K562 (cell line): Measurements from ENCODE around the gene KNOP1. TPM values are rescaled to one million over a fixed set of nuclear protein-coding genes. Genes with fewer than 3 reads are reported as not detected.
A peak's percentile ranks its signal among the peaks of the same experiment; 100 is the strongest.

Source experiments
- ATAC-seq: fragments of 200-7000 bp; cut with Tn5 transposase; 3 replicates; pipeline ENCODE4 v1.9.1; 2020; ENCODE audit warnings: moderate library complexity
- BruUV-seq: library from RNA; stranded (reverse); fragments of 400-500 nt; replicated peaks from 2 replicates; lab custom pipeline; 2021; lab: Mats Ljungman, UMichigan
- CTCF ChIA-PET: fragments of 300-600 bp; formaldehyde crosslinking; extraction: SDS; loops from one replicate; lab custom pipeline; 2021; ENCODE audit warnings: low intra/inter-chr PET ratio; lab: Yijun Ruan, JAX
- POLR2A ChIA-PET: fragments of 300-600, 350-650 bp; sonication (Branson Sonifier 250); formaldehyde crosslinking; extraction: SDS; loops from one replicate; lab custom pipeline; 2021; ENCODE audit warnings: antibody characterized with exemption, inconsistent platforms; lab: Yijun Ruan, JAX
- DNase-seq, 4 experiments: peaks; one replicate each; pipeline versions ENCODE4 v3.0.0 to v3.0.0-alpha.2; 2011 to 2018; ENCODE audit warnings: low spot score in 3 of 4, mixed read lengths in 3 of 4; ENCODE audit errors: extremely low read depth in 1 of 4
- FAIRE-seq: peaks from 2 replicates; lab custom pipeline; 2011; peaks lifted over from hg19 to GRCh38; lab: Jason Lieb, UNC
- H2AFZ ChIP-seq: 2 replicates; pipeline ENCODE4 v1.6.0; 2011; ENCODE audit warnings: low read depth, low read length, control low read depth, inconsistent platforms
- H3K27ac ChIP-seq: fragments of 200-600 bp; 3 replicates; pipeline ENCODE4 v1.8.0; 2011; ENCODE audit warnings: low read depth, mild to moderate bottlenecking, control low read depth, inconsistent platforms, low read length, moderate library complexity, mixed read lengths; ENCODE audit errors: extremely low read depth
- H3K27me3 ChIP-seq, 2 experiments: fragments of 300-600 bp in 1 of 2; 2 replicates in 1 of 2; 3 replicates in 1 of 2; pipeline versions ENCODE4 v1.6.0 to v1.8.0; 2011; ENCODE audit warnings: inconsistent platforms in 2 of 2, low read length in 2 of 2, mild to moderate bottlenecking in 1 of 2, mixed read lengths in 1 of 2, moderate library complexity in 1 of 2; ENCODE audit not compliant: control insufficient read depth in 2 of 2, insufficient read depth in 2 of 2
- H3K36me3 ChIP-seq: fragments of 300-600 bp; 3 replicates; pipeline ENCODE4 v1.8.0; 2011; ENCODE audit warnings: mild to moderate bottlenecking, low read length, inconsistent platforms; ENCODE audit not compliant: control insufficient read depth, insufficient read depth
- H3K4me1 ChIP-seq, 2 experiments: fragments of 200-600 bp in 1 of 2; replicated peaks in 1 of 2; 2 replicates in 1 of 2; 3 replicates in 1 of 2; pipeline versions ENCODE4 v1.5.1 to v1.8.0; 2011; ENCODE audit warnings: inconsistent platforms in 2 of 2, low read length in 2 of 2, mild to moderate bottlenecking in 1 of 2, mixed read lengths in 1 of 2, moderate library complexity in 1 of 2; ENCODE audit not compliant: control insufficient read depth in 2 of 2, insufficient read depth in 2 of 2
- H3K4me2 ChIP-seq: 2 replicates; pipeline ENCODE4 v1.6.1; 2011; ENCODE audit warnings: low read length, control low read depth, inconsistent platforms, mixed read lengths; ENCODE audit not compliant: insufficient read depth
- H3K4me3 ChIP-seq: fragments of 200-600 bp; sonication (generic), shearing (Covaris generic); 2 replicates; pipeline ENCODE4 v1.5.1; 2016; ENCODE audit warnings: control low read depth, inconsistent platforms
- H3K79me2 ChIP-seq: fragments of 200-600 bp; 3 replicates; pipeline ENCODE4 v1.8.0; 2011; ENCODE audit warnings: low read length, inconsistent platforms; ENCODE audit not compliant: control insufficient read depth, insufficient read depth
- H3K9ac ChIP-seq, 2 experiments: 2 replicates each; pipeline versions ENCODE4 v1.6.0 to v1.6.1; 2011; ENCODE audit warnings: low read depth in 2 of 2, low read length in 2 of 2, control low read depth in 1 of 2, inconsistent platforms in 1 of 2, mild to moderate bottlenecking in 1 of 2, mixed read lengths in 1 of 2; ENCODE audit not compliant: insufficient read depth in 1 of 2
- H3K9me1 ChIP-seq: one replicate; pipeline ENCODE4 v1.6.0; 2011; ENCODE audit warnings: inconsistent platforms, mild to moderate bottlenecking, low read length, moderate library complexity; ENCODE audit not compliant: control insufficient read depth, insufficient read depth
- H3K9me3 ChIP-seq: replicated peaks from 2 replicates; pipeline ENCODE4 v1.5.1; 2011; ENCODE audit warnings: low read depth, low read length, inconsistent platforms; ENCODE audit not compliant: control insufficient read depth, insufficient read depth
- H4K20me1 ChIP-seq: replicated peaks from 2 replicates; pipeline ENCODE4 v1.6.1; 2011; ENCODE audit warnings: low read length, inconsistent platforms, mixed read lengths; ENCODE audit not compliant: control insufficient read depth, insufficient read depth
- CTCF ChIP-seq, 3 experiments: IDR thresholded peaks in 2 of 3; conservative IDR thresholded peaks in 1 of 3; 2 replicates each; pipeline ENCODE4 v1.5.1; 2011 to 2012; ENCODE audit warnings: low read length in 3 of 3, mild to moderate bottlenecking in 3 of 3, control low read depth in 2 of 3, improper control_type of control experiment in 1 of 3, inconsistent platforms in 1 of 3, low read depth in 1 of 3, mixed read lengths in 1 of 3, moderate library complexity in 1 of 3; ENCODE audit not compliant: insufficient read depth in 2 of 3
- RAD21 ChIP-seq, 2 experiments: fragments of 250-450 bp in 1 of 2; fragments of 450-650 bp in 1 of 2; sonication (Bioruptor Pico) in 1 of 2; formaldehyde crosslinking in 1 of 2; IDR thresholded peaks in 1 of 2; conservative IDR thresholded peaks in 1 of 2; 2 replicates each; pipeline versions ENCODE4 v1.4.0 to v1.8.0; 2020 to 2022; ENCODE audit warnings: mild to moderate bottlenecking in 2 of 2, moderate library complexity in 1 of 2
- RCOR1 ChIP-seq, 2 experiments: IDR thresholded peaks; 2 replicates each; pipeline ENCODE4 v1.6.1; 2012; ENCODE audit warnings: low read depth in 2 of 2, low read length in 2 of 2, borderline replicate concordance in 1 of 2, improper control_type of control experiment in 1 of 2
- WGBS: fragments of 100-300 bp; shearing (Covaris generic); methylation state at CpG from one replicate; pipeline ENCODE4 v1.1.6; 2016; ENCODE audit warnings: low coverage, mixed read lengths; ENCODE audit not compliant: insufficient coverage; ENCODE audit errors: missing lambda C conversion rate; 5-methylcytosine and 5-hydroxymethylcytosine counted together
- in situ Hi-C: fragments of 300-500 bp; cut with MboI; formaldehyde crosslinking; loops from 4 replicates; pipeline ENCODE4 v1.15.0; 2018; ENCODE audit warnings: inconsistent platforms, mixed read lengths
- intact Hi-C: fragments of 100-400 bp; cut with micrococcal nuclease; formaldehyde crosslinking; loops from 2 replicates; pipeline ENCODE4 v1.14.2; 2022
- polyA plus RNA-seq, 8 experiments: library from polyadenylated mRNA; depleted of rRNA in 4 of 8; stranded (reverse) in 5 of 8; unstranded in 3 of 8; fragments of >200 nt; fragmentation: Nextera tagmentation in 2 of 8; fragmentation: Illumina TruSeq in 1 of 8; extraction: Ambion mirVana in 2 of 8; extraction: Trizol in 1 of 8; gene quantifications; 2 replicates each; pipeline versions ENCODE4 v1.2.1 to v1.2.3, GENCODE V29; 2011 to 2014; ENCODE audit warnings: inconsistent platforms in 1 of 8, missing spikeins in 1 of 8
- total RNA-seq, 7 experiments: library from RNA; depleted of rRNA in 6 of 7; stranded (reverse); fragments of >200 nt in 6 of 7; fragmentation: Illumina TruSeq in 2 of 7; extraction: Trizol in 2 of 7; gene quantifications; 2 replicates each; pipeline versions ENCODE4 v1.2.1 to v1.2.3, GENCODE V29; 2011 to 2021; ENCODE audit warnings: low replicate concordance in 1 of 7

KNOP1 gene
- total and polyA plus RNA-seq, 9 of the 15 experiments (the other 6 are each of a cell fraction or from before 2014, with no cell fraction given): 22.4 to 57.6 (median 39.3) TPM

- ChIA-PET POLR2A (interaction anchor here (0.6 to 0.7 kb wide), 2 partner anchors 9 to 50 kb away, joined by 3 read pairs; no protein-coding TSS in a partner anchor), CTCF (interaction anchor here (1.1 kb wide), 1 partner anchor 227 kb away, joined by 3 read pairs; no protein-coding TSS in a partner anchor)
- no peak overlapping the region for H3K27ac ChIP-seq
- ATAC-seq: no peak
- no peak overlapping the region for H3K4me3 ChIP-seq
- no peaks in the 10 kb centered on the region for H4K20me1 ChIP-seq
- no peak overlapping the region for H3K4me2 ChIP-seq
- in situ Hi-C loops (no loop called here), intact Hi-C loops (no loop called here)
- TF ChIP-seq RAD21 (CRISPR knock-in tag; conservative IDR thresholded peaks at IDR 0.05 in 1 of 2, IDR thresholded peaks at IDR 0.05 in 1 of 2): peak in 1 of 2 experiments; percentile 18; a peak in 1 of 4 replicates
- peak in 1 of 3 experiments; percentile 11; a peak in 1 of 6 replicates for TF ChIP-seq CTCF (IDR thresholded peaks at IDR 0.05 in 2 of 3, conservative IDR thresholded peaks at IDR 0.05 in 1 of 3; ENCODE audit: insufficient read depth in 2 of 3, low read depth in 1 of 3, low read length in 3 of 3)
- TF ChIP-seq RCOR1 (IDR thresholded peaks at IDR 0.05; ENCODE audit: borderline replicate concordance in 1 of 2, low read depth in 2 of 2, low read length in 2 of 2): no peak
- no peaks in the 10 kb centered on the region for H3K9me3 ChIP-seq
- BruUV-seq: no TSS peak
- H3K9me1 ChIP-seq: no peaks in the 10 kb centered on the region
- WGBS: 59% methylated on average over 1 of the region's 1 CpG
- no peak overlapping the region for H2AFZ ChIP-seq
- FAIRE-seq: no peak
- no peaks in the 10 kb centered on the region for H3K36me3 ChIP-seq
- no peaks in the 10 kb centered on the region for H3K79me2 ChIP-seq
- H3K4me1 ChIP-seq: no peaks in the 10 kb centered on the region
- no peaks in the 10 kb centered on the region for H3K27me3 ChIP-seq
- DNase-seq: no peak
- no peak overlapping the region for H3K9ac ChIP-seq
Measured at GRCh38 chr16:19659554-19659953, 58.5 kb downstream of the KNOP1 start.
